ENCODE results near the gene HNRNPUL2. TPM values are rescaled to one million over a fixed set of nuclear protein-coding genes. Genes with fewer than 3 reads are reported as not detected.
"Not testable (repeated sequence)": the region's sequence is repeated elsewhere in the genome, so short reads cannot be mapped to it uniquely, and the experiment has no call there.

Gene HNRNPUL2
- total and polyA plus RNA-seq, 3 donors from 2014 or later: 31.8 to 42.9 (median 42.5) TPM

GRCh38 chr11:62705880-62706849, 21.1 kb downstream of the HNRNPUL2 start:
- no peaks in the 10 kb centered on the region for H3K27me3 ChIP-seq
- peak overlapping the region; percentile 75 for H3K4me3 ChIP-seq
- H3K27ac ChIP-seq: peak overlapping the region; percentile 15 to 80
- intact Hi-C loops (cut with DNase I; ENCODE audit: low total_unique reads): no loop called here
- H3K36me3 ChIP-seq (ENCODE audit: low read depth, missing control alignments): no peaks in the 10 kb centered on the region
- H3K4me1 ChIP-seq: peaks cover 44% of the 10 kb centered on the region
- DNase-seq: peak; percentile 97
- TF ChIP-seq POLR2A (IDR thresholded peaks at IDR 0.05): no peak
- TF ChIP-seq CTCF (IDR thresholded peaks at IDR 0.05): no peak
- 3 to 10% methylated on average over 29 to 53 of the region's 73 CpGs for WGBS, 2 donors
- no peaks in the 10 kb centered on the region for H3K9me3 ChIP-seq

- H3K36me3 ChIP-seq (ENCODE audit: low read depth, missing control alignments): no peaks in the 10 kb centered on the region
- no peaks in the 10 kb centered on the region for H3K27me3 ChIP-seq
- intact Hi-C loops (cut with DNase I; ENCODE audit: low total_unique reads): no loop called here
- H3K9me3 ChIP-seq: no peaks in the 10 kb centered on the region
- DNase-seq: no peak
- peaks cover 41% of the 10 kb centered on the region for H3K4me1 ChIP-seq
- peak overlapping the region; percentile 15 to 80 for H3K27ac ChIP-seq
- WGBS, 2 donors: 30 to 32% methylated on average over 7 of the region's 7 CpGs
- H3K4me3 ChIP-seq: peak overlapping the region; percentile 75
- no peak for TF ChIP-seq CTCF (IDR thresholded peaks at IDR 0.05)
- TF ChIP-seq POLR2A (IDR thresholded peaks at IDR 0.05): no peak
Observed at GRCh38 chr11:62705413-62705812, 21.8 kb downstream of the HNRNPUL2 start.

GRCh38 chr11:62703921-62704320, 23.3 kb downstream of the HNRNPUL2 start:
- H3K36me3 ChIP-seq (ENCODE audit: low read depth, missing control alignments); H3K9me3 ChIP-seq; H3K27me3 ChIP-seq; H3K4me3 ChIP-seq; H3K27ac ChIP-seq; DNase-seq; intact Hi-C loops (cut with DNase I; ENCODE audit: low total_unique reads): not testable (repeated sequence)
- WGBS, 2 donors: 95 to 96% methylated on average over 4 of the region's 4 CpGs
- H3K4me1 ChIP-seq: peaks cover 33% of the 10 kb centered on the region

GRCh38 chr11:62702246-62702645, 25.0 kb downstream of the HNRNPUL2 start:
- WGBS, 2 donors: 93 to 95% methylated on average over 11 of the region's 11 CpGs
- no peak for DNase-seq
- no peaks in the 10 kb centered on the region for H3K27me3 ChIP-seq
- TF ChIP-seq CTCF (IDR thresholded peaks at IDR 0.05) (no peak), POLR2A (IDR thresholded peaks at IDR 0.05) (no peak)
- H3K9me3 ChIP-seq: no peaks in the 10 kb centered on the region
- no peak overlapping the region for H3K27ac ChIP-seq
- intact Hi-C loops (cut with DNase I; ENCODE audit: low total_unique reads): no loop called here
- no peak overlapping the region for H3K4me3 ChIP-seq
- H3K36me3 ChIP-seq (ENCODE audit: low read depth, missing control alignments): no peaks in the 10 kb centered on the region
- H3K4me1 ChIP-seq: peaks cover 17% of the 10 kb centered on the region

- Histone ChIP-seq H3K4me3 (no peak overlapping the region), H3K9me3 (no peaks in the 10 kb centered on the region), H3K27ac (no peak overlapping the region), H3K27me3 (no peaks in the 10 kb centered on the region), H3K4me1 (peaks cover 9% of the 10 kb centered on the region), H3K36me3 (ENCODE audit: low read depth, missing control alignments) (no peaks in the 10 kb centered on the region)
- WGBS, 2 donors: 59% methylated on average over 14 of the region's 14 CpGs
- TF ChIP-seq CTCF (IDR thresholded peaks at IDR 0.05) (peak; percentile 47 to 82 (median 48)), POLR2A (IDR thresholded peaks at IDR 0.05) (no peak)
- intact Hi-C loops (cut with DNase I; ENCODE audit: low total_unique reads): no loop called here
- DNase-seq: peak; percentile 90
Observed at GRCh38 chr11:62694455-62695167, 32.6 kb downstream of the HNRNPUL2 start.

GRCh38 chr11:62693624-62694023, 33.6 kb downstream of the HNRNPUL2 start:
- H3K4me3 ChIP-seq; intact Hi-C loops (cut with DNase I; ENCODE audit: low total_unique reads); H3K9me3 ChIP-seq; H3K36me3 ChIP-seq (ENCODE audit: low read depth, missing control alignments); H3K27me3 ChIP-seq; H3K27ac ChIP-seq; DNase-seq: not testable (repeated sequence)
- peaks cover 14% of the 10 kb centered on the region for H3K4me1 ChIP-seq
- 72 to 78% methylated on average over 4 of the region's 4 CpGs for WGBS, 2 donors

All from testis (tissue), 3 donors.